Endothelial cell of umbilical vein (primary cell): ENCODE results near the gene DDX4.

Experiments
- CTCF ChIP-seq, 2 donors: IDR thresholded peaks; 1 replicate in 1 of 2; 2 replicates in 1 of 2; pipeline ENCODE4 v1.5.1; 2011; ENCODE audit warnings: low read length in 2 of 2, mild to moderate bottlenecking in 2 of 2, moderate library complexity in 2 of 2, control low read depth in 1 of 2, inconsistent platforms in 1 of 2, low read depth in 1 of 2; ENCODE audit not compliant: insufficient read depth in 1 of 2; ENCODE audit errors: extremely low read depth in 1 of 2
- EZH2 ChIP-seq: IDR thresholded peaks from 2 replicates; pipeline ENCODE4 v1.6.1; 2012; ENCODE audit warnings: borderline replicate concordance, low read depth, mild to moderate bottlenecking, moderate library complexity, low read length, inconsistent platforms; ENCODE audit not compliant: severe bottlenecking
- FOS ChIP-seq: IDR thresholded peaks from 2 replicates; pipeline ENCODE4 v1.6.1; 2011; ENCODE audit warnings: mild to moderate bottlenecking, low read length, moderate library complexity, borderline replicate concordance; ENCODE audit not compliant: insufficient read depth
- POLR2A ChIP-seq: IDR thresholded peaks from 2 replicates; pipeline ENCODE4 v1.6.1; 2012; ENCODE audit warnings: low read depth, mild to moderate bottlenecking, control low read depth, low read length
- POLR2AphosphoS5 ChIP-seq: IDR thresholded peaks from 2 replicates; pipeline ENCODE4 v1.6.1; 2012; ENCODE audit warnings: low read depth, mild to moderate bottlenecking, control low read depth, low read length, moderate library complexity; ENCODE audit not compliant: insufficient read depth

GRCh38 chr5:55714749-55715148, 23.1 kb upstream of the DDX4 start:
- no peak for TF ChIP-seq CTCF (IDR thresholded peaks at IDR 0.05; ENCODE audit: extremely low read depth in 1 of 2, insufficient read depth in 1 of 2, low read depth in 1 of 2, low read length in 2 of 2)
- no peak for TF ChIP-seq EZH2
- TF ChIP-seq POLR2A, result no peak
- TF ChIP-seq FOS, result no peak
- TF ChIP-seq POLR2AphosphoS5, result no peak
